H1 (cell line): ENCODE results near the gene TTC21A. TPM values are rescaled to one million over a fixed set of nuclear protein-coding genes. Genes with fewer than 3 reads are reported as not detected.

Experiments used
- CTCF ChIA-PET: fragments of 300-600 bp; sonication (Branson Sonifier 250); formaldehyde crosslinking; loops from one replicate; lab custom pipeline; 2021; ENCODE audit not compliant: partially characterized antibody; lab: Charles Lee
- POLR2A ChIA-PET: fragments of 300-600 bp; sonication (Branson Sonifier 250); formaldehyde crosslinking; loops from one replicate; lab custom pipeline; 2021; ENCODE audit warnings: inconsistent platforms; ENCODE audit not compliant: partially characterized antibody; lab: Charles Lee
- DNase-seq, 2 experiments: peaks; one replicate each; pipeline versions ENCODE4 v3.0.0 to v3.0.0-alpha.2; 2010 to 2022; ENCODE audit warnings: low spot score in 2 of 2, low read depth in 1 of 2, mixed read lengths in 1 of 2
- FAIRE-seq: peaks from 2 replicates; lab custom pipeline; 2011; peaks lifted over from hg19 to GRCh38; lab: Jason Lieb, UNC
- H2AFZ ChIP-seq: 2 replicates; pipeline ENCODE4 v1.8.1; 2012; ENCODE audit warnings: low read length, inconsistent platforms
- H2AK5ac ChIP-seq: 2 replicates; pipeline ENCODE4 v1.6.1; 2013; ENCODE audit warnings: low read depth, low read length
- H2BK120ac ChIP-seq: replicated peaks from 2 replicates; pipeline ENCODE3; 2013; ENCODE audit warnings: low read depth, low read length, inconsistent platforms
- H2BK12ac ChIP-seq: 2 replicates; pipeline ENCODE4 v1.6.1; 2013; ENCODE audit warnings: low read depth, low read length
- H2BK15ac ChIP-seq: 2 replicates; pipeline ENCODE4 v1.6.1; 2013; ENCODE audit warnings: low read length
- H2BK20ac ChIP-seq: 2 replicates; pipeline ENCODE4 v1.6.1; 2013; ENCODE audit warnings: low read length
- H2BK5ac ChIP-seq: 2 replicates; pipeline ENCODE4 v1.6.1; 2013; ENCODE audit warnings: low read depth, low read length
- H3K14ac ChIP-seq: 2 replicates; pipeline ENCODE4 v1.6.1; 2013; ENCODE audit warnings: inconsistent platforms; ENCODE audit not compliant: insufficient read length
- H3K18ac ChIP-seq: 2 replicates; pipeline ENCODE4 v1.6.1; 2013; ENCODE audit warnings: low read length; ENCODE audit errors: extremely low read depth
- H3K23ac ChIP-seq: 2 replicates; pipeline ENCODE4 v1.6.1; 2013; ENCODE audit warnings: inconsistent platforms; ENCODE audit not compliant: insufficient read length
- H3K23me2 ChIP-seq: 2 replicates; pipeline ENCODE4 v1.6.1; 2013; ENCODE audit warnings: low read depth, low read length
- H3K27ac ChIP-seq: 2 replicates; pipeline ENCODE4 v1.6.1; 2011; ENCODE audit warnings: low read depth, low read length, inconsistent platforms
- H3K27me3 ChIP-seq, 4 experiments: replicated peaks in 1 of 4; 1 replicate in 1 of 4; 2 replicates in 3 of 4; pipeline versions ENCODE4 v1.6.1 to v1.8.1; 2011 to 2013; ENCODE audit warnings: low read length in 3 of 4, mild to moderate bottlenecking in 3 of 4, inconsistent platforms in 2 of 4, mixed read lengths in 2 of 4, moderate library complexity in 1 of 4; ENCODE audit not compliant: control insufficient read depth in 3 of 4, insufficient read depth in 3 of 4; ENCODE audit errors: extremely low read depth in 1 of 4
- H3K36me3 ChIP-seq, 4 experiments: 2 replicates each; pipeline versions ENCODE4 v1.6.1 to v1.8.1; 2011 to 2013; ENCODE audit warnings: mild to moderate bottlenecking in 4 of 4, low read length in 3 of 4, moderate library complexity in 2 of 4, control low read depth in 1 of 4, inconsistent platforms in 1 of 4; ENCODE audit not compliant: insufficient read depth in 4 of 4, control insufficient read depth in 2 of 4
- H3K4ac ChIP-seq: replicated peaks from 2 replicates; pipeline ENCODE3; 2013; ENCODE audit warnings: low read length, low read depth, mixed read lengths, inconsistent platforms; ENCODE audit not compliant: insufficient read length
- H3K4me1 ChIP-seq, 4 experiments: replicated peaks in 1 of 4; 1 replicate in 1 of 4; 2 replicates in 3 of 4; pipeline versions ENCODE4 v1.6.1 to v1.8.1; 2011 to 2013; ENCODE audit warnings: low read length in 3 of 4, inconsistent platforms in 2 of 4, mixed read lengths in 1 of 4; ENCODE audit not compliant: insufficient read depth in 4 of 4, control insufficient read depth in 3 of 4
- H3K4me2 ChIP-seq, 2 experiments: 2 replicates each; pipeline versions ENCODE4 v1.6.1 to v1.8.1; 2011 to 2013; ENCODE audit warnings: low read depth in 2 of 2, low read length in 2 of 2, control low read depth in 1 of 2, inconsistent platforms in 1 of 2, mild to moderate bottlenecking in 1 of 2; ENCODE audit not compliant: insufficient read depth in 1 of 2
- H3K4me3 ChIP-seq, 4 experiments: fragments of 200-600, 300-600 bp in 1 of 4; sonication (generic), shearing (Covaris generic), sonication (Bioruptor Twin) in 1 of 4; 2 replicates each; pipeline versions ENCODE4 v1.5.1 to v1.8.1; 2011 to 2016; ENCODE audit warnings: low read length in 4 of 4, low read depth in 3 of 4, control low read depth in 2 of 4, inconsistent platforms in 2 of 4, mild to moderate bottlenecking in 2 of 4, mixed read lengths in 1 of 4, moderate library complexity in 1 of 4; ENCODE audit not compliant: insufficient read depth in 2 of 4; ENCODE audit errors: extremely low read depth in 1 of 4
- H3K56ac ChIP-seq: replicated peaks from 2 replicates; pipeline ENCODE3; 2013; ENCODE audit warnings: low read depth, mild to moderate bottlenecking, mixed read lengths, low read length, inconsistent platforms; ENCODE audit not compliant: insufficient read length
- H3K79me1 ChIP-seq: 2 replicates; pipeline ENCODE4 v1.6.1; 2013; ENCODE audit warnings: low read depth, low read length, control low read depth
- H3K79me2 ChIP-seq, 2 experiments: 2 replicates each; pipeline versions ENCODE4 v1.6.1 to v1.8.1; 2012 to 2013; ENCODE audit warnings: low read length in 2 of 2, mild to moderate bottlenecking in 2 of 2, inconsistent platforms in 1 of 2; ENCODE audit not compliant: insufficient read depth in 2 of 2, control insufficient read depth in 1 of 2
- H3K9ac ChIP-seq, 4 experiments: replicated peaks in 1 of 4; 1 replicate in 1 of 4; 2 replicates in 3 of 4; pipeline versions ENCODE4 v1.6.1 to v1.8.1; 2011 to 2013; ENCODE audit warnings: low read depth in 3 of 4, low read length in 3 of 4, control low read depth in 2 of 4, mild to moderate bottlenecking in 2 of 4, moderate library complexity in 2 of 4, inconsistent platforms in 1 of 4; ENCODE audit errors: extremely low read depth in 1 of 4
- H3K9me3 ChIP-seq, 2 experiments: 2 replicates each; pipeline versions ENCODE4 v1.6.1 to v1.8.1; 2012 to 2013; ENCODE audit warnings: mild to moderate bottlenecking in 2 of 2, moderate library complexity in 2 of 2, control low read depth in 1 of 2, inconsistent platforms in 1 of 2, low read depth in 1 of 2, low read length in 1 of 2, mixed read lengths in 1 of 2; ENCODE audit not compliant: insufficient read depth in 2 of 2
- H4K20me1 ChIP-seq, 2 experiments: replicated peaks in 1 of 2; 2 replicates each; pipeline versions ENCODE3 to v1.8.1; 2011 to 2013; ENCODE audit warnings: inconsistent platforms in 2 of 2, low read length in 2 of 2, mild to moderate bottlenecking in 1 of 2; ENCODE audit not compliant: insufficient read depth in 2 of 2, control insufficient read depth in 1 of 2
- H4K5ac ChIP-seq: 2 replicates; pipeline ENCODE4 v1.6.1; 2013; ENCODE audit warnings: low read length, low read depth, mixed read lengths, inconsistent platforms; ENCODE audit not compliant: insufficient read length
- H4K8ac ChIP-seq: 2 replicates; pipeline ENCODE4 v1.8.0; 2013; ENCODE audit warnings: mild to moderate bottlenecking, moderate library complexity, low read length, inconsistent platforms; ENCODE audit not compliant: insufficient read depth; ENCODE audit errors: extremely low read depth
- H4K91ac ChIP-seq: replicated peaks from 2 replicates; pipeline ENCODE3; 2013; ENCODE audit warnings: low read length, mixed read lengths, inconsistent platforms; ENCODE audit not compliant: insufficient read length
- WGBS, 2 experiments: shearing (Covaris generic) in 1 of 2; methylation state at CpG; one replicate each; pipeline versions ENCODE4 v1.1.6 to v1.1.7; 2013 to 2015; ENCODE audit warnings: low lambda C conversion rate in 2 of 2, mixed read lengths in 2 of 2, inconsistent platforms in 1 of 2, low coverage in 1 of 2, missing lambda C conversion rate in 1 of 2; ENCODE audit not compliant: insufficient replicate concordance in 2 of 2, insufficient coverage in 1 of 2, insufficient read length in 1 of 2; ENCODE audit errors: extremely low coverage in 1 of 2, missing lambda C conversion rate in 1 of 2; 5-methylcytosine and 5-hydroxymethylcytosine counted together
- polyA plus RNA-seq, 7 experiments: library from polyadenylated mRNA; depleted of rRNA in 3 of 7; stranded (reverse) in 5 of 7; unstranded in 2 of 7; fragments of >200 nt in 5 of 7; fragments of 200-250 nt in 2 of 7; gene quantifications; 1 replicate in 5 of 7; 2 replicates in 1 of 7; 4 replicates in 1 of 7; pipeline versions ENCODE4 v1.2.1 to v1.2.3, GENCODE V29; 2011 to 2013; ENCODE audit warnings: missing spikeins in 2 of 7, mixed read lengths in 2 of 7
- total RNA-seq: library from RNA; stranded (reverse); fragmentation: NEBNext Ultra II Directional; extraction: Animal tissue kit (Norgen Biotek cat#: 25700); gene quantifications from 2 replicates; pipeline ENCODE4 v1.2.1, GENCODE V29; 2021

The TTC21A gene
- total and polyA plus RNA-seq, 2 of the 8 experiments (the other 6 are each of a cell fraction or from before 2014, with no cell fraction given): 2.3 to 2.8 TPM

- H3K4me3 ChIP-seq: no peak overlapping the region
- no peak overlapping the region for H3K56ac ChIP-seq
- no peak overlapping the region for H2AFZ ChIP-seq
- no peaks in the 10 kb centered on the region for H3K79me1 ChIP-seq
- no peak overlapping the region for H2AK5ac ChIP-seq
- H2BK15ac ChIP-seq: no peak overlapping the region
- no peaks in the 10 kb centered on the region for H3K9me3 ChIP-seq
- no peak overlapping the region for H3K18ac ChIP-seq
- no peak overlapping the region for H2BK20ac ChIP-seq
- H3K14ac ChIP-seq: no peak overlapping the region
- H3K4me1 ChIP-seq: 0 out of 7 replicates have a peak, but pooled peaks cover 0 to 3% (median 0%) of the 10 kb centered on the region in 4 experiments
- FAIRE-seq (no peak), DNase-seq (no peak)
- no peaks in the 10 kb centered on the region for H3K79me2 ChIP-seq
- no peak overlapping the region for H2BK5ac ChIP-seq
- H3K4ac ChIP-seq: no peak overlapping the region
- H2BK120ac ChIP-seq: no peak overlapping the region
- no peak overlapping the region for H3K27ac ChIP-seq
- H3K23ac ChIP-seq: no peak overlapping the region
- CTCF ChIA-PET: interaction anchor here (0.9 to 20.0 kb wide), 9 partner anchors 9 to 161 kb away, joined by 3 to 496 read pairs (median 5); partner anchors contain the start of genes CX3CR1 and XIRP1
- H4K20me1 ChIP-seq: no peaks in the 10 kb centered on the region
- H3K23me2 ChIP-seq: no peaks in the 10 kb centered on the region
- H3K4me2 ChIP-seq: no peak overlapping the region
- no peaks in the 10 kb centered on the region for H3K27me3 ChIP-seq
- WGBS, 2 experiments: 90% methylated on average over 3 of the region's 3 CpGs; no CpG with 5 or more reads in 1 of the 2 experiments
- POLR2A ChIA-PET: interaction anchor here (1.5 kb wide), 1 partner anchor 23 kb away, joined by 3 read pairs; the partner anchor contains the start of genes GORASP1 and TTC21A
- no peaks in the 10 kb centered on the region for H3K36me3 ChIP-seq
- H2BK12ac ChIP-seq: no peak overlapping the region
- no peak overlapping the region for H4K5ac ChIP-seq
- H4K8ac ChIP-seq: no peak overlapping the region
- no peak overlapping the region for H4K91ac ChIP-seq
- H3K9ac ChIP-seq: no peak overlapping the region
Measured at GRCh38 chr3:39130693-39131265, 23.3 kb downstream of the TTC21A start.
